GM20431 (cell line): ENCODE data around the gene GABRD.
"Not testable (repeated sequence)": the region's sequence is repeated elsewhere in the genome, so short reads cannot be mapped to it uniquely, and the experiment has no call there.

Source experiments
- in situ Hi-C: fragments of 300-500 bp; cut with MseI, MboI; formaldehyde crosslinking; loops from one replicate; pipeline ENCODE4 v1.15.0; 2020; ENCODE audit warnings: low sequenced_read_pairs; ENCODE audit not compliant: unreplicated experiment

Gene GABRD

GRCh38 chr1:2019172-2019543 is at the start of gene GABRD:
GABRD (plus strand) TSS chr1:2019345; CDS start chr1:2019424, 79 bp downstream.
- in situ Hi-C loops: no loop called here

- in situ Hi-C loops: no loop called here
Measured at GRCh38 chr1:1969505-1969900, 49.6 kb upstream of the GABRD start.

- in situ Hi-C loops: no loop called here
Measured at GRCh38 chr1:1969953-1970716, 49.0 kb upstream of the GABRD start.

- in situ Hi-C loops: no loop called here
Measured at GRCh38 chr1:1971017-1971416, 48.1 kb upstream of the GABRD start.

GRCh38 chr1:1971688-1972087 is 47.5 kb upstream of the GABRD start:
- in situ Hi-C loops: no loop called here

- in situ Hi-C loops: no loop called here
Measured at GRCh38 chr1:1972976-1973715, 46.0 kb upstream of the GABRD start.

GRCh38 chr1:1973716-1974642 is 45.2 kb upstream of the GABRD start:
- in situ Hi-C loops: no loop called here

GRCh38 chr1:1974834-1975233 is 44.3 kb upstream of the GABRD start:
- in situ Hi-C loops: no loop called here

- in situ Hi-C loops: no loop called here
Measured at GRCh38 chr1:1975535-1975934, 43.6 kb upstream of the GABRD start.

- in situ Hi-C loops: no loop called here
Measured at GRCh38 chr1:1976031-1976430, 43.1 kb upstream of the GABRD start.

GRCh38 chr1:1978108-1978507 is 41.0 kb upstream of the GABRD start:
- in situ Hi-C loops: no loop called here

- in situ Hi-C loops: not testable (repeated sequence)
Measured at GRCh38 chr1:1978690-1979481, 40.3 kb upstream of the GABRD start.

- in situ Hi-C loops: no loop called here
Measured at GRCh38 chr1:1979482-1980165, 39.5 kb upstream of the GABRD start.

GRCh38 chr1:1980467-1981141 is 38.5 kb upstream of the GABRD start:
- in situ Hi-C loops: no loop called here

- in situ Hi-C loops: no loop called here
Measured at GRCh38 chr1:1981142-1981500, 38.0 kb upstream of the GABRD start.

GRCh38 chr1:1981631-1982327 is 37.4 kb upstream of the GABRD start:
- in situ Hi-C loops: not testable (repeated sequence)

GRCh38 chr1:1982379-1983232 is 36.5 kb upstream of the GABRD start:
- in situ Hi-C loops: no loop called here
